GM19035 (cell line): ENCODE measurements around the gene VARS1.

ENCODE experiments used
- ATAC-seq: cut with Tn5 transposase; IDR thresholded peaks from one replicate; pipeline ENCODE4 v1.9.1; 2021; ENCODE audit not compliant: unreplicated experiment

Gene VARS1

GRCh38 chr6:31775633-31776484, 19.7 kb downstream of the VARS1 start:
- no peak for ATAC-seq

DNA sequence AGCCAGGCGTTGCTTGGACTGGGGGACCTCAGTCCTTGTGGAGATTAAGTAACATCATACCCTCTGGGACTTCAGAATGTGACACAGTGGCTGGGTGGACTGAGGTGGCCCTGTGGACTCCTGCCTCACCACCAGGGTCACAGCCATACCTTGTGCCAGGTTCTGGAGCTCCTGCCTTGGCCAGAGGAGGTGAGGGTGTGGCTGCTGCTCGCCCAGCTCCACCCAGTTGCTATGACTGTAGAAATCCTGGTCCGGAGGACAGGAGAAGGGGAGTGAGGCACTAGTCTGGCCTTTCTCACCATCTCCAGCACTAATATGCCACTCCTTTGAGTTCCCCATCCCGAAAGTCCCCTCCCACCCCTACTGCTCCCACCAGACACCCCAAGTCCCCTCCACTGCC, 20.4 kb downstream of the VARS1 start:
- no peak for ATAC-seq

DNA sequence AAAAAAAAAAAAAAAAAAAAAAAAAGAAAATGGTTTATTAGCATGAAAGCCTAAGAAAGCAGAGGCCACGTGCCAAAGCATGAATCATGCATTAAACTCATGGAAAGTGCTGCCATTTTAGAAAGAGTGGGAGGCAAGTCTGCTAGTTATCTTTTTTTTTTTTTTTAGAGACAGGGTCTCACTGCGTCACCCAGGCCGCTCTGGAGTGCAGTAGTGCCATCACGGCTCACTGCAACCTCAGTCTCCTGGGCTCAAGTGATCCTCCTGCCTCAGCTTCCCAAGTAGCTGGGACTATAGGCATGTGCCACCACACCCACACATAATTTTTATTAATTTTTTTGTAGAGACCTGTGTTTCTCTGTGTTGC, 23.6 kb downstream of the VARS1 start:
- ATAC-seq, result no peak

GRCh38 chr6:31770860-31771259, 24.7 kb downstream of the VARS1 start:
- ATAC-seq, result no peak

- ATAC-seq, result no peak
Observed at GRCh38 chr6:31769684-31770371, 25.7 kb downstream of the VARS1 start.

- no peak for ATAC-seq
Observed at GRCh38 chr6:31768363-31769257, 26.9 kb downstream of the VARS1 start.

- ATAC-seq, result no peak
Observed at GRCh38 chr6:31767096-31767645, 28.4 kb downstream of the VARS1 start.

GRCh38 chr6:31765910-31766794, 29.4 kb downstream of the VARS1 start:
- no peak for ATAC-seq

DNA sequence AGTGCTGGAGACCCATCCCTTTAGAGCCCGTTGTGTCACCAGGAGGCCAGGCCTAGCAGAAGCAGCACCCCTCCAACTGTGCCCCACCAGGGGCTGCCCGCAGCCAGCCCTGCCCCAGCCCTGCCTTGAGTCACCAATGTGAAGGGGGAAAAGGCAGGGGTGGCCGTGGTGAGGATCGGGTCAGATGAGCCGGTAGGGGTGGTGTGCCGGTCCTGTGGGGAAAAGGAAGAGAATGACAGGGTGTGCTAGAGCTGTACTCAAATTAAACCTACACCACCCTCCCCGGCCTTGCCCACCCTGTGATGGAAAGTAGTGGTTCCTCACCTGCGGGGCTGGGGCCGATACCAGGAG, 30.0 kb downstream of the VARS1 start:
- no peak for ATAC-seq

- no peak for ATAC-seq
Observed at GRCh38 chr6:31764198-31764597, 31.4 kb downstream of the VARS1 start.

DNA sequence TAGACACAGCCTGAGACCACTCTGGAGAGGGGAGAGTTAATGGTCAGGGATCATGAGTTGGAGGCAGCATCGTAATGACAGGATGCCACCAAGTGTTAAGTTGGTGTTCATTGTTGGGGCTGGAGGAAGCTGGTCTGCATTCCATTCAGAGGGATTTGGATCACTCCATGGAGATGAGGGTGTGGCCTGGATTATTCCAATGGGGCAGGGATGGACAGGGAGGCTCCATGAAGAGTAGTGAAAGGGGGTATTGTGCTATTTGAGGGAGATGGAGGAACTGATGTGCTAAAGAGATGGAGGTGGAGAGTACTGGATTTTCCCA, 32.0 kb downstream of the VARS1 start:
- no peak for ATAC-seq

- ATAC-seq, result no peak
Observed at GRCh38 chr6:31762878-31763618, 32.5 kb downstream of the VARS1 start.

DNA sequence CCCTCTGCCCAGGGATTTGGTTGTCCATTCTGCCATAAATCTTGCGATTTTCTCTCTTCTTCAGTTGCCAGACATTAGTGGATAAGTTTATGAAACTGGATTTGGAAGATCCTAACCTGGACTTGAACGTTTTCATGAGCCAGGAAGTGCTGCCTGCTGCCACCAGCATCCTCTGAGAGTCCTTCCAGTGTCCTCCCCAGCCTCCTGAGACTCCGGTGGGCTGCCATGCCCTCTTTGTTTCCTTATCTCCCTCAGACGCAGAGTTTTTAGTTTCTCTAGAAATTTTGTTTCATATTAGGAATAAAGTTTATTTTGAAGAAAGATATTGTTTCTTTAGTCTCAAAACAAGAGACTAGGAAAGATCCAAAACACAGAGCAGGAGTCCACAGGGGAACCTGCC, 33.2 kb downstream of the VARS1 start, which contains the start of gene SAPCD1:
Gene SAPCD1, plus strand, starts transcription at position 301 of the 400 bp plus-strand sequence. CDS start 399 bp downstream, outside the sequence.
- no peak for ATAC-seq

GRCh38 chr6:31761343-31761742, 34.2 kb downstream of the VARS1 start:
- no peak for ATAC-seq

GRCh38 chr6:31760790-31761189, 34.8 kb downstream of the VARS1 start:
- ATAC-seq, result no peak

- ATAC-seq, result no peak
Observed at GRCh38 chr6:31758281-31758680, 37.3 kb downstream of the VARS1 start.

GRCh38 chr6:31752739-31753319, 42.7 kb downstream of the VARS1 start:
- no peak for ATAC-seq

GRCh38 chr6:31750411-31751022, 45.0 kb downstream of the VARS1 start:
- no peak for ATAC-seq
